Kasumi-1 (cell line): ENCODE data around the gene NPB.

ENCODE experiments used
- DNase-seq, 2 experiments: peaks; one replicate each; lab custom pipeline; 2025; lab: John Stamatoyannopoulos, UW

Gene NPB

DNA sequence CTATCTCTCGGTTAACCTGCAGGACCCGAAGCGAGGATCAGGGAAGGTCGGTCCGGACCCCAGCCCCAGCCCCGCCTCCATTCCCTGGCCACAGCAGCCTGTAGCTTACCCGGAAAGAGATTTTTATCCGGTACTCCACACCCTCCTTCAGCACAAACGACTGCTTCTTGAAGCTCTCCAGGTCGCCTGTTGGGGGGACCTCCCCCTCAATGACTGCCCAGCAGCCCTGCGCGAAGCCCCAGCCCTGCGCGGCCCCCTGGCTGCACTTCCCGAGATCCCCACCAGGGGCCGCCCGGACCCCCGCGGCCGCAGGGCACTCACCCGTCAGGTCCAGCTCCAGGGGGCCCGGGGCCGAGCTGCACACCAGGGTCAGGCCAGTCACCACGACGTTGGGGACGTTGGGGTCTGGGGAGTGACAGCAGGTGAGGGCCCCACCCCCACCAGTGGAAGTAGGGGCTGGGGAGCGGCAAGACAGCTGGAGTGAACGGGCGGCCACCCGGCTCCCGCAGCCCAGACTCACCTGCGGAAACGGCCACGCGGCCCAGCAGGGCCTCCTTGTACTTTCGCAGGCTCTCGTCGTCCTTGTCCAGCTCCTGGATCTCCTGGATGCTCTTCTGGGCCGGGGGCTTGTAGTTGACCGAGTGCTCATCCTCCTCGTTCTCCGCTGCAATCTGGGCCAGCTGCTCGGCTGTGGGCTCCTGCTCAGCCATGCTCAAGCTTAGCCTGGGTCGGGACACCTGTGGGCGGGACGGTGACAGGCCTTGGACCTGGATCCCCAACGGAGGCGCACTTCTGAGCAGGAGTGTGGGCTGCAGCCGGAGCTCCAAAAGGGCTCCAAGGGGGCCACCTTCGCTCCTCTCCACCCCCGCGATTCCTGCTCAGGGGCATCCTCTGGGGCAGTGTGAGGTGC lies 32.6 kb upstream of the NPB start:
- peak; percentile 33 to 36 for DNase-seq

DNA sequence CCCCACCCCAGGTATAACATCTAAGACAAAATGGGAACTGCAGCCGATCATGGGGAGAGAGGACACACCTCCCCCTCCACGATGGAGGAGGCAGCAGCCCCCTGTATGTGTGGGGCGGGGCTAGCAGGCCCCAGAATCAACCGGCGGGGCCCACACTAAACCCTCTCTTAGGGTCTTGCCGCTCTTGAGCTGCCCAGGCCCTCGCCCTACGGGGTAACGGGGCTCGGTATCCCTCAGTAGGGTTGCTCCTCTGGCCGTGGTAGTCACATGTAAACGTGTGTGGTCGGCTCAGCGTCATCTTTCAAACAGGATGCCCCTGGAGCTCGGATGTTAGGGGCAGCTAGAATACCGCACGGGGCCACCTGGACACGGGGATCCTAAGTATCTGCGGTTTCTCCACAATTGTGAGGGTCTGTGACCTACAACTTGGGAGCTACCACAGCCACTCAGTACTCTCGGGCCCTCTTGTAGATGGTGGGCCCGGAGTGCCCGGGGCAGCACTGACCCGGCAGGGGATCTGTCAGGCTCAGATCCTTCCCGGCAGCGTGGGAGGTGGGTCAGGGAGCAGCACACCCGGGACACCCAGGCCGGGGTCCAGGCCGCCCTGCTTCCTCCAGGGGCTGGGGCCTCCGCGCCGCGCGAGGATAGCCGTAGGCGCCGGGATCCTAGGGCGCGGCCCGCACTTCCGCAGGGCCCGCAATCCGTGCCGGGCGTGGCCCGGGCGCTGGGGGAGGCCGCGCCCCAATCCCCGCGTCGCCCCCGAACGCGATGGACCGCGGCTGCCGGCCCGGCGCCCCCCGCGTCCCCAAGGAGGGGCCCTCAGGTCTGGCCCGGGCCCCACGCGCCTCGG lies 31.7 kb upstream of the NPB start:
- DNase-seq = peak; percentile 32 to 47

DNA sequence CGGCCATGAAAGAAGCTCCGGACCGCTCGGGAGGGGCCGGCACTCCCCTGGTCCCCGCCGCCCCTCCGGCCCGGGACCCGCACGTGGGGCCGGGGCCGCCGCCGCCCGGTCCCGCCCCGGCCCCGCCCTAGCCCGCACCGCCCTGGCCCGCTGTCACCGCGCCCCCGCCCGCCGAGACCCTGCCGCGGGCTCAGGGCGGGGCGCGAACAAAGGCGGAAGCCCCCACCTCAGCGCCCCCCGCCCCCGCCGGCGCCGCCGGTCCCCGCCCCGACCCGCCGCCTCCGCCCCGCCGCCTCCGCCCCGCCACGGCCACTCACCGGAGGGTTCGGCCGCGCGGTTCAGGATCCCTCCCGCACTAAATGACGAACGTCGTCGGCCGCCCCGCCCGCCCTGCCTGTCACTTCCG lies 31.1 kb upstream of the NPB start, which contains the start of gene ARHGDIA:
Gene ARHGDIA (minus strand): TSS at position 357 of the 406 bp plus-strand sequence. CDS start 1,407 bp downstream, outside the sequence.
- peak in 1 of 2 experiments; percentile 87 for DNase-seq

DNA sequence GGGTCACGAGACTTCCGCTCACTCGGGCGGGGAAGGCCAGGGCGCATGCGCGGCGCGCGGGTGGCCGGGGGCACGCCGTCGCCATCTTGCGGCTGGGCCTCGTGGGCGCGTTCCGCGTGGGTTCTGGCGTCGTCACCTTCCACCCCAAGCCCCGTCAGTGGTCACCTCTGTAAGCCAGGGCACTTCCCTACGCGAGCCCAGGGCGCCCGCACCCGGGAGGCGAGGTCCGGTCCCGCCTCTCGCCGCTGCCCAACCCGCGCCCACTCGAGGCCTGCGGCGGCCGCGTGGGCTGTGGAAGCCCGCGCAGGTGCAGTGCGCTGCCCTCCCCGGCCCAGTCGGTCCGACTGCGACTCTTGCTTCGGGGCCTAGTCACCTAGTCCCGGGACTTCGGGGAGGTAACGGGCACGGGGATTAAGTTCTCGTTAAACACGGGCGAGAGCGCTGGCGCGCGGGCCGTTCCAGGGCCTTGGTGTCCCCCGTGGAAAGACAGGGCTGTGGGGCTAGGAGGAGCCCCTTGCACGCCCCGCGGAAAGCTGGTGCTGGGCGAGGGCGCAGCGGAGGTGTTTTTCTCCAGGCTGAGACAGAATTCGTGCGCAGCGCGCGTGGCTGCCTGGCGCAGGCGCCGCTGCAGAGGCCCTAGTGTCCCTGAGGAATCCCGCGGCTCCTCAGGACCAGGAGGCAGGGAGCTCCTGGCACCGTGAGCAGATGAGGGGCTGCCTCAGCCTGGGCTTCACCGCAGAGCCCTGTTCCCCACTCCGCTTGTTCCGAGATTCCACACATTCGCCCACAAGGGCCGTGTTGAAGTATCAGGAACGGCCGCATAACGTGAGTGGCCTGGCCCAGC lies 30.4 kb upstream of the NPB start:
- peak; percentile 65 to 88 for DNase-seq

DNA sequence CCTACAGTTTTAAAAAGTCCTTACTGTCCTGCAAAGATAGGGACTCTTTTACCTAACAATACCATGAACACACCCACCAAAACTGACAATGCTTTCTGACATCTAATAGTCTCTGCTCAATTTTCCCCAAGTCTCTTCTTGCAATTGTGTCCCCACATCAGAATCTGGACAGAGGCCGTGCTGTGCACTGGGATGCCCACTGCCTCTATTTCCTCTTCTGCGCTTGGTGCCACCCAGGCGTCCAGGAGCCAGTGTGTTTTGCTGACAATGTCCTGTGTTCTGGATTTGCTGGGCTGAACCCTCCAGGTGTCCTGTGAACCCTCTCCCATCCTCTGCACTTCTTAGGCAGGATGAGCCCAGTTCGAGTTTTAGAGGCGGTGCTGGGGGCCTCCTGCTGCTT lies 24.5 kb upstream of the NPB start:
- no peak for DNase-seq

DNA sequence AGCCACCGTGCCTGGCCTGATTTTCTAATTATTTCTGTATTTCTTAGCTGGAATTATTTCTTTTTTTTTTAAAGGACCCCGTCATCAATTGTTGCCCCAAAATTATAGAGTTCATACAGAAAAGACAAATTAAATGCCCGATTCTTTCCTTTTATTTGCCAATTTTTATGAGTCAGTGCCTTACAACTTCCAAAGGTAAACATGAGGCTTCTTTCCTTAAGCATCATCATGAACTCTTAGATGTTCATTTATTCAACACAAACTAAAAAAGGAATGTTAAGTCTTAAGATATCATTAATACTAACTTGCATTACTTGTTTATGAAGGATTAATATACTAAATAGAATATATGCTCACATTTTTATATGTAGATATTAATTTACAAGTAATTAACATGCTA lies 23.7 kb upstream of the NPB start:
- no peak for DNase-seq

DNA sequence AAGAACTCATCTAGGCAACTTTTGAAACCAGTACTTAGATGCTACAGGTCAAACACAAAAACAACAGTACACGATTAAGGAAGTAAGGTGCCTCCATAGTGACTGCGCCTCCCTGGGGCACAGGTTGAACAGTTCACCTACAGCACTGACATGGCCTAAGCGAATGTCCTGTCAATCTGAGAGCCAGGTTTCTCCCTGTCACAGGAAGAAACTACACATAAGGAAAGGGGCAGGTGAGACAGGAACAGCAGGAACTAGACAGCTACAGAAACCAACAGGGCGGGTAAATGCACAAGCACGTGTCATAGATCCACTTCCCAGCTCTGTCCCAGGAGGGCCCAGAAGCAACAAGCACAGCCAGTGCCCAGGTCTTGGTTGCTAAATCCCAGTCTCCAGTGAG lies 22.9 kb upstream of the NPB start:
- no peak for DNase-seq

DNA sequence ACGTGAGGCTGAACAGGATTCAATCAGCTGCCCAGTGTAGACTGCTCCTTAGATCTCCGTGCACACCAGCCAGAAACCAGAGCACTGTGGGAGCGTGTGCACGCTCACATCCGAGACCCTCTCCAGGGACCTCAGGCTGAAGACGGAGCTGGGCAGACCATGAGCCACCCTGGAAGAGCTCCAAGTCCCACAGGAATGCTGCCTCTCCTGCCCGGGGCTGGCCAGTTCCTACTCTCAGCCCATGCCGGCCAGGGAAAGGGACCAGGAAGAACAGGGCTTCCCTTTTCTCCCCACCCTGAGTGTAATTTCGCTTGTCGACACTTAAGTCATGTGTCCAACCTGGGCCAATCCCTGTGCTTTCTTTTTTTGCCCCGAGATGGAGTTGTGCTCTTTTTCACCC lies 17.5 kb upstream of the NPB start:
- DNase-seq = no peak

DNA sequence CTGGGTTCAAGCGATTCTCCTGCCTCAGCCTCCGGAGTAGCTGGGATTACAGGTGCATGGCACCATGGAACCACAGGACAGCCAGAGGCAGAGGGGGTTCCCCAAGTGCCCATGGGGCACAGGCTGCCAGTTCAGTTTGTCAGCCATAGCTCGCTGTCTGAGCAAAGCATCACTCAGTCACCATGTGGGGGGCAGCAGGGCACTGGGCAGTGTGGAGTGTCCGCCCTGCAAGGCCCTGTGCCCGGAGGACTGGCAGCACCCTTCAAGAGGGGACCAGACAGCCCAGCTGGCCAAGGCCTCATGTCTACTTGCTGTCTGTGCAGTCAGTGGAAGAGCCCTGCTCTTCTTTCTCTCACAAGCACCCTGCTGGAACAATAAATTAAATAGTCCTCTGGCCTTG lies 17.1 kb upstream of the NPB start:
- no peak for DNase-seq

DNA sequence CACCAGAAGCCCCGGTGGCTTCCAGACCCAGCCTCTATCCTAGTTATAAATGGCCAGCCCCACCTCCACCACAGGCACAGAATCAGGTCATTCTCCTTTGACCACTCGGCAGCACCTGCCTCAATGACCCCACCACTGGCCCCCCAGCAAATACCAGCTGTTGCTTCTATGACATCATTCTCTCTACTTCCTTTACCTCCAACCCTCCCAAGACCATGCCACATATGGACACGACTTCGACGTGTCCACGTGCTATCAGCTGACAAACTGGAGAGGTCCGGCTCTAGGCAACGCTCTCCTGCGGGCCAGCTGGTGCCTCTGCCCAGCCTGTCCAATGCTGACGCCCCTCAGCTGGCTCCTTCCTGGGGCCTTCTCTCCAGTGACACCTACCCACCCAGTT lies 16.6 kb upstream of the NPB start:
- DNase-seq = no peak

DNA sequence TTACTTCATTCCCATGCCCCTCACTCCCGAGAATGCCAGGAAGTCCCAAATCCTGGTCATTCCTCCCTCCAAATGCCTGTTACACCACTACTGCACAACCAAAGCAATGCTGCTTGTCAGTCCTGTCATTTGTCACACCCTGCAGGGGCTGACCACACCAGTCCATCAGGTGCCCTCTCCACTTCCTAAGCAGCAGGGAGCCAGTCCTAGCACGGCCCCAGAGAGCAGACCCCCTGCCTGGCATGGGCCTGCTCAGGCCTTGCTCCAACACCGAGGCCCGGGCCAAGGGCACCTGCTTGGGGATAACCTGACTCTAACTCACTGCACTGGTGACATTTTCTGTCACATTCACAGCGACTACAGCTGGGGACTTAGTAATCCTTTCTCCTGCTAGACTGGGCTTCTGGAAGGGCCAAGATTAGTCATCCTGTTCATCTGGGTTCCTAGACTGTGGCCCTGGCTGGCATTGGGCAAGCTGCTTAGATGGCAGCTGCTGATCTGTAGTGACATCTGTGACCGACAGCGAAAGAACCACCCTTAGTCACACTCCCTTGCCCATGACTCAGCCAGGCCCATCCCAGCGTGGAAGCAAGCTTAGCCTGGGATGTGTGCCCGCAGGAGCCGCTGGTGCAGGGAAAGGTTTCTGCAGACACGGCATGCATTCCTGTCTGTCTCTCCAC lies 16.0 kb upstream of the NPB start:
- DNase-seq = no peak

DNA sequence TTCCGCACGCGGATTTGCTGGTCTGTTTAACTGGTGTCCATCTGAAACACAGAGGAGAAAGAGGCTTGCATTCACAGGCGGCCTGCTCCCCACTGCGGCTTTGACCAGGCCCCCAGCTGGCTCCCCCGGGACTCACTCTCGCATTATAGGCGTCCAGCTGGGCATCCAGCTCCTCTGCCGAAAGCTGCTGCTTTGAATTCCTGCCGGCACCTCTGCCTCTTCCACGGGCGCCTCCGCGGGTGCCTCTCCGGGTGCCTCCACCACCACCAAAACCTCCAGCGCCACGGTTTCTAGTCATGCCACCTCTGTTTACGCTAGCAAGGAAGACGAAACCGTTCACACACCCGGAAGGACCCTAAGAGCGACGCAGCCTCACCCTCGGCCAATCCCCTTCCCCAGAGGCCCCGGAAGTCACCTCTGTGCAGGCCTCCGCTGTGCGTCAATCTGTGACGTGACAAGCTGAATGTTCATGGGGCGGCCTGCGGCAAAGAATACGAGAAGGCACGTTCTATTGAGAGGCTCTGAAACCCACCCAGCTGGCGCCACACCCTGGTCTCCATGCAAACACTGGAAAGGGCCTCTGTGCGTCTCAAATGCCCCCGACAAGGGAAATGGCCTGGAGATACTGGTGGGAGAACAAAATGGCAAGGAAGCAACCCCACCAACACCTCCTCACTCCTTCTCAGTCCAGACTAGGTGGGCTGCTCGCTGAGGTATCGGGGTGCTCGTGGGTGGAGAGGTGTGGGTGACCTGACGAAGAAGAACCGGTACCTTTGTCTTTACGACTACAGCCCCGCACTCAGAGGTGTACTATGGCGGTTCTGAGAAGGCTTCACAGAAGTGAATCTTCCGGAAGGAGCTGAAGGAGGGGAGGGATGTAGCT lies 13.7 kb upstream of the NPB start:
- DNase-seq = no peak

DNA sequence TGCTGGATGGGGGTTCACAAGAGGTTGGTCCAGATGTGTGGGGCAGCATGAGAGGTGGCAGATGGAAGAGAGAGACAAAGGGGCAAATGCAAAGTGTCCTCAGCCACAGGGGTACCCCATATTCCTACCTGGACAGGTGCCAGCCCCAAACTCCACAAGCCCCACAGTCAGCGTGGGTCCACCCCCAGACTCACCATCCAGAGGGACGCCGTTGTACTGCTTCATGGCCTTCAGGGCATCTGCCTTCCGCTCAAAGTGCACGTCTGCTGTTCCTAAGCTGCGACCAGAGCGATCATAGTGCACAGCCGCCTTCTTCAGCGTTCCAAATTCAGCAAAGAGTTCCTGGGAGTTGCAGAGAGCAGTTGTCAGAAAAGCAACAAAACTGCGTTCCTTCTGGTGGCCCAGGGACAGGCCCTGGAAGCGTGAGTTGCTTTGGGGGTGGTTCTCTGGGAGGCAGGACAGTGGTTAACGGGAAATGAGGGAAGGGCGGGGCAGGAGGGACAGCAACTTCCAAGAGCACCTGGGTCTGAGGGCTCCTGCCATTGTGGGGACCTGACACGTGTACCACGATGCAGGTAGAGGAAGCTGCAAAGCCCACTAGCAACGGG lies 12.9 kb upstream of the NPB start:
- DNase-seq = no peak

DNA sequence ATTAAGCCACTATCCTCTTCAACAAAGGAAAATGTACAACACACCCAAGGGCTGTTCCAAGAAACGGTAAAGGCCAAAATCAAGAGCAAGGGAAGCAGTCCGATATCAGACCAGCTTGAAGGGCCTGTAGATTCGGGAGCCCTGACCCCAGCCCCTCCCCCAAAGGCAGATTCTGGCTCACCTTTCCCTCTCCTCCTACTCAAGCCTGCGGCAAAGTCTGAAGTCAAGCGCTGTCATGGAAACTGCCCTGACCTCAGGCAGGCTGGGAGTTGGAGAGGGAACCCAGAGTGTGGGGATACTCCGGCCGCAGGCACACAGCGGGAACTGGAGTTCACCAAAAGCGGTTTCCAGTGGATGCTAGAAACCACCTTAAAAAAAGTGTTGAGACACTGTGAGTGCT lies 12.4 kb upstream of the NPB start:
- no peak for DNase-seq

DNA sequence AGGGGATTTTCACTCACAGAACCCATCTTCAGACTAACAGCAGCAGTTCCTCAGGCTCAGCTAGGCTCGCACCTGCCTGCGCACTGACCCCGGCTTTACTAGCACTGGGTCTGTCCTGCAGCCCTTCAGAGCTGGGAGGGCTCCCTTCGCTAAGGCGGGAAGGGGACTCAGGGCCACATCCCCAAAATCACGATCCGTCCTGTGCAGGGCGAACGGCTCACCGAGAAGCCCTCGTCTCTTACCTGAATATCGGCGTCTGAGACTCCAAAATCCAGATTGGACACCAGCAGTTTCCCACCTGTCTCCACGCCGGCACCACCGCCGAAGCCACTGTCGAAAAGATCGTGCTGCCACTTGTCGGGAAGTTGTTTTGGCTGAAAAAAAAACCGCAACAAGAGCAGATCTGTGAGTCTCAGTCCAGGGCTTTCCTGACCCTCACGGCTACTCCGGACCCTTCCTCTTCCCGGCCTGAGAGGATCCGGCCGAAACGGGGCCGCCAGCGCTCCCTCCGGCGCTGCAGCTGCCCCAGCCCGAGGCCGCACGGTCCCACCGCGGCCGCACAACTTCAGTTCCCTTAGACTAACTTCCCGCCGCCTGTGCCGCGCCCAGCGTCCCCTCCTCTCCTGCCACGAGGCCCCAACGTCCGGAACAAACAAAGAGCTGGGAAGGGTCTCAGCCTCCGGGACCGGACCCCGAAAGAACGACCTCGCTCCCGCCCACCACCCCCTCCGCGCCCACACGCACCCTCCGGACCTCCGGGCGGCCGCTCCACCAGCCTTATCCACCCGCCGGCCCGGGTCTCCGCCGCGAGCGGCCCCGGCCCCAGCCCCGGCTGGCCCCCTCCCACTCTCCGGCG lies 11.4 kb upstream of the NPB start:
- DNase-seq = no peak

DNA sequence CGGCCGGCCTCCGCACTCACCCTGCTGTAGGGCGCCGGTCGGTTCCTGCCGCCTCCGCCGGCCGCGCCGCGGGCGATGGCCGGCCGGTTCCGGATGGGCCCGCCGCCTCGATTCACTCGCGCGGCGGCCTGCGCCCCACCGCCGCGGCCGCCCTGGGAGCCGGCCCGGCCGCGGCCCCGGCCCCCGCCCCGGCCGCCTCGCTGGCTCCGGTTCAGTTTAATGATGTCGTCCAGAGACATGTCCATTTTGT lies 10.8 kb upstream of the NPB start:
- DNase-seq = no peak

DNA sequence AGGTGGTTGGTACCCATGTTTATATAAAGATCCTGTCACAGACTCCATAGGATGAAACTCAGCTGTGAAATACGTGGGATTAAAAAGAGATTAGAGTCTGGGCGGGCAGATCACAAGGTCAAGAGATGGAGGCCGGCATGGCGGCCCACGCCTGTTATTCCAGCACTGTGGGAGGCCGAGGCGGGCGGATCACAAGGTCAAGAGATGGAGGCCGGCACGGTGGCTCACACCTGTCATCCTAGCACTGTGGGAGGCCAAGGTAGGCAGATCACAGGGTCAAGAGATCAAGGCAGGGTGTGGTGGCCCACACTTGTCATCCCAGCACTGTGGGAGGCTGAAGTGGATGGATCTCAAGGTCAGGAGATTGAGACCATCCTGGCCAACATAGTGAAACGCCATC lies 6.6 kb upstream of the NPB start:
- DNase-seq = no peak

DNA sequence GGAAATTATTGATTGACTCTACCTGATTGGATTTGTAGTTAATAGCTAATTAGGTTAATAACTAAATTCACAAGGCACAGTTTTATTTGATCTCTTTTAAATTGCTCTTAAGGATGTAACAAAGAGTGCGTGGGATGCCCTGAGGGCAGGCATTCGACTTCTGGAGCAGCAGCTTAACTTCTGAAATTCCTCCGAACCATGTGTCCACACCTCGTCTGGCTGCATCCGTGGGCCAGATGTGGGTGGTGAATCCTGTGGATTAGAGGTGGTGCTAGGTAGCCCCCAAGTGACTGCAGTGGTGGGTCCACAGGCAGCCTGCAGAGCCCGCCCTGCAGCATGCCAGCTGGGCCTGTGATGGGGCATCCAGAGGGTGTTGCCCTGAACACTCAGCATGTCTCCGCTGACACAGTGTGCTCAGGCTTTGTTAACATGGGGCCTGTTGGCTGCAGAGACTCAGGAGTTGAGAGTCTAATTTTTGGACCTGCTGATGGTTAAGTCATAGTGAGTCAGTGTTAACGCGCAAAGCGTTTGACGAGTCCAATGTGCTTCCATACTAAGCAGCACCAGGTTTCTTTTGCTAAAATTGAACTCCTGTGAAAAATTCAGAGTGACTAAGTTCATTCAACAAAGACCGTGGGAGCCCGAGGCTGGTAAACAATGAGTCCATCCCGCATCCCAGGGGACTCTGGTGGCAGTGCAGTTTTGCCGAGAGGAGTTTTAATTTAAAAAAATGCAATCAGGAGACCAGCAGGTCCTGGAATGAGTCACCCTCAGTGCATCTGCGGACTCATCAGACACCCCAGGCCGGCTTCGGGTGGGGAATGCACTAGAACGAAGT lies 3.8 kb upstream of the NPB start:
- no peak for DNase-seq
